GM12878 (cell line): ENCODE measurements around the gene OR6X1. TPM values are rescaled to one million over a fixed set of nuclear protein-coding genes. Genes with fewer than 3 reads are reported as not detected.

Experiments used
- ATAC-seq: fragments of 200-7000 bp; cut with Tn5 transposase; 3 replicates; pipeline ENCODE4 v1.9.1; 2020; ENCODE audit warnings: mild to moderate bottlenecking, moderate library complexity
- BruUV-seq: library from RNA; stranded (reverse); fragments of 400-500 nt; replicated peaks from 2 replicates; lab custom pipeline; 2021; lab: Mats Ljungman, UMichigan
- CTCF ChIA-PET: fragments of 300-600 bp; sonication (Branson Sonifier 250); formaldehyde crosslinking; extraction: SDS; loops from one replicate; lab custom pipeline; 2021; ENCODE audit warnings: inconsistent platforms; lab: Yijun Ruan, JAX
- POLR2A ChIA-PET: fragments of 350-600 bp; formaldehyde crosslinking; extraction: SDS; loops from one replicate; lab custom pipeline; 2021; ENCODE audit warnings: inconsistent platforms; lab: Charles Lee
- RAD21 ChIA-PET: fragments of 300-600 bp; sonication (Branson Sonifier 250); formaldehyde crosslinking; loops from one replicate; lab custom pipeline; 2023; ENCODE audit warnings: antibody characterized with exemption; ENCODE audit not compliant: unreplicated experiment; lab: Charles Lee
- SMC1A ChIA-PET: fragments of 300-600 bp; sonication (Branson Sonifier 250); formaldehyde crosslinking; loops from one replicate; lab custom pipeline; 2023; ENCODE audit not compliant: unreplicated experiment, uncharacterized antibody; lab: Charles Lee
- DNase-seq: peaks from one replicate; pipeline ENCODE4 v3.0.0-alpha.2; 2011; ENCODE audit warnings: low read depth, low spot score
- FAIRE-seq: peaks from 3 replicates; lab custom pipeline; 2011; peaks lifted over from hg19 to GRCh38; lab: Jason Lieb, UNC
- H2AFZ ChIP-seq: 2 replicates; pipeline ENCODE4 v1.6.0; 2011; ENCODE audit warnings: low read depth, low read length, control low read depth; ENCODE audit not compliant: control insufficient read depth
- H3K27ac ChIP-seq: 2 replicates; pipeline ENCODE4 v1.5.1; 2011; ENCODE audit warnings: control low read depth; ENCODE audit not compliant: control insufficient read depth, insufficient read depth
- H3K27me3 ChIP-seq, 2 experiments: replicated peaks in 1 of 2; 2 replicates each; pipeline versions ENCODE4 v1.6.0 to v1.6.1; 2011; ENCODE audit warnings: low read length in 1 of 2; ENCODE audit not compliant: control insufficient read depth in 2 of 2, insufficient read depth in 2 of 2
- H3K36me3 ChIP-seq, 2 experiments: 2 replicates each; pipeline ENCODE4 v1.5.1; 2011; ENCODE audit warnings: low read length in 1 of 2; ENCODE audit not compliant: control insufficient read depth in 2 of 2, insufficient read depth in 2 of 2
- H3K4me1 ChIP-seq: 2 replicates; pipeline ENCODE4 v1.6.1; 2011; ENCODE audit warnings: mild to moderate bottlenecking, low read length, moderate library complexity, mixed read lengths; ENCODE audit not compliant: control insufficient read depth, insufficient read depth
- H3K4me2 ChIP-seq: 2 replicates; pipeline ENCODE4 v1.6.0; 2011; ENCODE audit warnings: control low read depth; ENCODE audit not compliant: control insufficient read depth, insufficient read depth
- H3K4me3 ChIP-seq: fragments of 200-600 bp; sonication (generic); 2 replicates; pipeline ENCODE4 v1.5.1; 2016
- H3K79me2 ChIP-seq: 2 replicates; pipeline ENCODE4 v1.6.0; 2011; ENCODE audit warnings: low read length; ENCODE audit not compliant: control insufficient read depth, insufficient read depth
- H3K9ac ChIP-seq: 2 replicates; pipeline ENCODE4 v1.8.0; 2011; ENCODE audit warnings: low read length, control low read depth, mixed read lengths; ENCODE audit not compliant: control insufficient read depth, insufficient read depth
- H3K9me3 ChIP-seq: replicated peaks from 3 replicates; pipeline ENCODE4 v1.5.1; 2011; ENCODE audit warnings: mild to moderate bottlenecking, low read length; ENCODE audit not compliant: control insufficient read depth, insufficient read depth
- H4K20me1 ChIP-seq: 2 replicates; pipeline ENCODE4 v1.6.0; 2011; ENCODE audit not compliant: control insufficient read depth, insufficient read depth
- BCL11A ChIP-seq: IDR thresholded peaks from 2 replicates; pipeline ENCODE4 v1.6.1; 2011; ENCODE audit warnings: low read depth, low read length
- CREB1 ChIP-seq: IDR thresholded peaks from 2 replicates; pipeline ENCODE4 v1.6.1; 2012; ENCODE audit warnings: low read depth, mild to moderate bottlenecking, inconsistent platforms
- DPF2 ChIP-seq: fragments of 450-650 bp; IDR thresholded peaks from 2 replicates; pipeline ENCODE4 v1.6.1; 2017; ENCODE audit warnings: mild to moderate bottlenecking
- E2F4 ChIP-seq: IDR thresholded peaks from 2 replicates; pipeline ENCODE4 v1.6.1; 2012; ENCODE audit warnings: low read depth, low read length, improper control_type of control experiment
- IKZF2 ChIP-seq, 2 experiments: fragments of 450-650 bp; IDR thresholded peaks; 2 replicates each; pipeline ENCODE4 v1.6.1; 2017; ENCODE audit warnings: mild to moderate bottlenecking in 2 of 2, moderate library complexity in 2 of 2
- JUNB ChIP-seq: IDR thresholded peaks from 2 replicates; pipeline ENCODE4 v1.6.1; 2016; ENCODE audit warnings: antibody characterized with exemption, mild to moderate bottlenecking
- KDM1A ChIP-seq: fragments of 200-600 bp; sonication (generic); IDR thresholded peaks from 2 replicates; pipeline ENCODE4 v1.6.1; 2016; ENCODE audit warnings: borderline replicate concordance
- LARP7 ChIP-seq: fragments of 450-650 bp; IDR thresholded peaks from 2 replicates; pipeline ENCODE4 v1.6.1; 2017; ENCODE audit warnings: mild to moderate bottlenecking
- PAX8 ChIP-seq: fragments of 450-650 bp; IDR thresholded peaks from 2 replicates; pipeline ENCODE4 v1.6.1; 2017; ENCODE audit warnings: mild to moderate bottlenecking, moderate library complexity
- POLR2A ChIP-seq: IDR thresholded peaks from 2 replicates; pipeline ENCODE4 v1.6.1; 2011; ENCODE audit warnings: low read depth, mild to moderate bottlenecking, low read length
- SIX5 ChIP-seq: IDR thresholded peaks from 2 replicates; pipeline ENCODE4 v1.6.1; 2011; ENCODE audit warnings: mild to moderate bottlenecking, low read depth, low read length, moderate library complexity; ENCODE audit not compliant: severe bottlenecking
- USF1 ChIP-seq: IDR thresholded peaks from 2 replicates; pipeline ENCODE4 v1.6.1; 2011; ENCODE audit warnings: borderline replicate concordance, low read depth, mild to moderate bottlenecking, moderate library complexity, mixed read lengths, low read length; ENCODE audit not compliant: insufficient read depth; ENCODE audit errors: extremely low read length
- YY1 ChIP-seq: IDR thresholded peaks from 2 replicates; pipeline ENCODE4 v1.6.1; 2011; ENCODE audit warnings: low read depth, mild to moderate bottlenecking, low read length
- ZBED1 ChIP-seq: IDR thresholded peaks from 2 replicates; pipeline ENCODE4 v1.6.1; 2016; ENCODE audit warnings: borderline replicate concordance
- ZBTB4 ChIP-seq: fragments of 450-650 bp; formaldehyde crosslinking; IDR thresholded peaks from 2 replicates; pipeline ENCODE4 v1.4.0; 2022; ENCODE audit warnings: mild to moderate bottlenecking, moderate library complexity
- WGBS: methylation state at CpG from one replicate; pipeline ENCODE4 v1.1.6; 2016; ENCODE audit warnings: low lambda C conversion rate; ENCODE audit not compliant: insufficient replicate concordance, insufficient coverage; ENCODE audit errors: missing lambda C conversion rate; 5-methylcytosine and 5-hydroxymethylcytosine counted together
- in situ Hi-C: fragments of 300-500 bp; cut with MboI; formaldehyde crosslinking; loops from 9 replicates; pipeline ENCODE4 v1.14.3; 2018; ENCODE audit warnings: mixed read lengths
- intact Hi-C: fragments of 100-400 bp; cut with micrococcal nuclease; formaldehyde crosslinking; loops from one replicate; pipeline ENCODE4 v1.14.2; 2022; ENCODE audit not compliant: unreplicated experiment
- polyA plus RNA-seq, 11 experiments: library from polyadenylated mRNA; depleted of rRNA in 4 of 11; unstranded in 6 of 11; stranded (reverse) in 5 of 11; fragments of >200 nt; fragmentation: Nextera tagmentation in 4 of 11; fragmentation: Illumina TruSeq in 1 of 11; extraction: Ambion mirVana in 4 of 11; extraction: Trizol in 1 of 11; gene quantifications; 1 replicate in 1 of 11; 2 replicates in 10 of 11; pipeline versions ENCODE4 v1.2.1 to v1.2.3, GENCODE V29; 2011 to 2016; ENCODE audit warnings: inconsistent platforms in 2 of 11, missing spikeins in 2 of 11, low read depth in 1 of 11
- total RNA-seq, 4 experiments: library from RNA; depleted of rRNA in 3 of 4; stranded (reverse); fragments of >200 nt in 3 of 4; fragmentation: Illumina TruSeq in 1 of 4; extraction: Trizol in 1 of 4; gene quantifications; 2 replicates each; pipeline versions ENCODE4 v1.2.1 to v1.2.3, GENCODE V29; 2013 to 2021

OR6X1 gene
- total and polyA plus RNA-seq, 10 of the 15 experiments (the other 5 are each of a cell fraction or from before 2014, with no cell fraction given): not detected

GRCh38 chr11:123738374-123738773, 15.9 kb downstream of the OR6X1 start:
- Histone ChIP-seq H3K9me3 (no peaks in the 10 kb centered on the region), H4K20me1 (no peaks in the 10 kb centered on the region), H3K4me1 (peaks cover 3% of the 10 kb centered on the region; the same call in 1 of the 2 replicates), H3K36me3 (0 out of 4 replicates have a peak, but pooled peaks cover 0 to 5% of the 10 kb centered on the region in 2 experiments), H3K27ac (no peak overlapping the region), H3K9ac (no peak overlapping the region), H3K4me2 (peak overlapping the region; percentile 23; the same call in 1 of the 2 replicates), H2AFZ (no peak overlapping the region), H3K27me3 (no peaks in the 10 kb centered on the region), H3K4me3 (no peak overlapping the region), H3K79me2 (peaks cover 30% of the 10 kb centered on the region)
- no TSS peak for BruUV-seq
- no peak for TF ChIP-seq IKZF2 (IDR thresholded peaks at IDR 0.05)
- TF ChIP-seq YY1: no peak
- in situ Hi-C loops (no loop called here), intact Hi-C loops (no loop called here)
- no peak for FAIRE-seq
- DNase-seq: no peak
- CTCF ChIA-PET: interaction anchor here (1.0 to 1.5 kb wide), 6 partner anchors 9 to 162 kb away, joined by 3 to 7 read pairs (median 4); no protein-coding TSS in a partner anchor
- POLR2A ChIA-PET: no interaction called here
- SMC1A ChIA-PET: no interaction called here
- RAD21 ChIA-PET: no interaction called here
- WGBS: 71% methylated on average over 2 of the region's 2 CpGs
- ATAC-seq: no peak

GRCh38 chr11:123736769-123737168, 17.5 kb downstream of the OR6X1 start:
- no peak overlapping the region for H3K4me2 ChIP-seq
- H3K4me3 ChIP-seq: no peak overlapping the region
- ChIA-PET POLR2A (no interaction called here), RAD21 (no interaction called here), CTCF (no interaction called here), SMC1A (no interaction called here)
- no peaks in the 10 kb centered on the region for H4K20me1 ChIP-seq
- intact Hi-C loops: no loop called here
- H2AFZ ChIP-seq: no peak overlapping the region
- H3K27me3 ChIP-seq: no peaks in the 10 kb centered on the region
- peaks cover 3% of the 10 kb centered on the region; the same call in 1 of the 2 replicates for H3K4me1 ChIP-seq
- H3K79me2 ChIP-seq: peaks cover 30% of the 10 kb centered on the region
- ATAC-seq (no peak), FAIRE-seq (no peak), DNase-seq (no peak)
- 0 out of 4 replicates have a peak, but pooled peaks cover 0 to 5% of the 10 kb centered on the region in 2 experiments for H3K36me3 ChIP-seq
- H3K9me3 ChIP-seq: no peaks in the 10 kb centered on the region
- in situ Hi-C loops: no loop called here
- H3K9ac ChIP-seq: no peak overlapping the region
- no TSS peak for BruUV-seq
- 97% methylated on average over 3 of the region's 3 CpGs for WGBS
- no peak overlapping the region for H3K27ac ChIP-seq
- no peak for TF ChIP-seq KDM1A
- TF ChIP-seq CREB1: no peak
- no peak for TF ChIP-seq ZBED1
- TF ChIP-seq E2F4: no peak
- TF ChIP-seq USF1: no peak
- no peak for TF ChIP-seq JUNB
- no peak for TF ChIP-seq LARP7
- TF ChIP-seq SIX5: no peak
- no peak for TF ChIP-seq IKZF2 (IDR thresholded peaks at IDR 0.05)
- TF ChIP-seq BCL11A: no peak
- TF ChIP-seq PAX8: no peak
- no peak for TF ChIP-seq POLR2A
- no peak for TF ChIP-seq DPF2
- TF ChIP-seq ZBTB4 (CRISPR knock-in tag): no peak
